HG03159 (cell line): Measurements from ENCODE around the gene FOXO1.

Source experiments
- ATAC-seq: cut with Tn5 transposase; IDR thresholded peaks from one replicate; pipeline ENCODE4 v1.9.1; 2021; ENCODE audit warnings: mild to moderate bottlenecking, moderate library complexity; ENCODE audit not compliant: unreplicated experiment

Gene FOXO1

GRCh38 chr13:40582531-40582930 lies 83.9 kb downstream of the FOXO1 start:
- ATAC-seq = no peak

DNA sequence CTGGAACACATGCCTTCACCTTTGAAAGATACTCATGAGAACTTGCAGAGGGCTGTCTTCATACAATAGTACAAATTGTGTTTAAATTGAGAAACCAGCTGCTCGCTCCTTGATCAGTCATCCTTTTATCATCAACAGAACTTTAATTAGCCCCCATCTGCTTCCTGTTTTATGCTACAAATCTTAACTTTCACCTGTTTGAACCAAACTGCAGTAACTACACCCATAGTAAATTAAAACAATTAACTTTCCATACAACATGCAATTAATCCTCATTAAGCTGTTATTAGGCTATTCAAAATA lies 85.2 kb downstream of the FOXO1 start:
- ATAC-seq = no peak

- ATAC-seq = no peak
Observed at GRCh38 chr13:40580566-40581276, 85.7 kb downstream of the FOXO1 start.

DNA sequence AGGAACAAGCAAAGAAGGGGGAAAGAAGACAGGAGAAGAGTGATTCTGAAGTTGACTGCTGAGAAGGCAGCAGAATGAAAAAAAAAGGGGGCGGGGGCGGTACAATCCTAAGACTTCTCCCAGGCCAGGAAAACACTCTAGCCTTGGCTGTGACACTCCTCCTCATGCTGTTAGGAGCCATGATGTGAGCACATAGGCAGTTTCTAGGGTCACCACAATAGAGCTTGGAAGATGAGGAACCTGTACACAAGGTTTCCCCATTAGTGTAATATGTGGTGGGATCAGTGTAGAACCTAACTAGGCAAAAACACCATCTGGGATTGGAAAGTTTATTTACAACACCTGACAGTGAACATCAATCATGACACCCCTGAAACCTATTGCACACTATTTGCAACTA lies 86.9 kb downstream of the FOXO1 start:
- no peak for ATAC-seq

GRCh38 chr13:40578055-40578454 lies 88.4 kb downstream of the FOXO1 start:
- no peak for ATAC-seq

DNA sequence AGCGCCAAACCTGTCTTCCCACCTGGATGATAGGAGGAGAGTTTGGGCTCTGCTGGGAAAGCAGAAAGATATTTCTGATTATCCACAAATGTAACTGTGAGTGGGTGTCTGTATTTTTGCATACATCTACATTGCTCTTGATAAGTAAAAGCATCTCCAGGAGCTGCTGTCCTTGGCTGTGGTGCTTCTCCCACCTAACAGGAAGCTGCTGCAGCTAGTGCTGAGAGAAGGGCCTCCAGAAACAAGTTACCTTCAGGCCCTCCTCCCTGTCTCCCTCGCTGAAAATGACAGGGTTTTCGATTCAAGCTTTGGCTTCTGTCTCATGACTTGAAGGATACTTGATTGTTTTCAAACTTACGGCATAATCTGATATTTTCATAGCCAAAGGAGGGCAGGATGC lies 90.1 kb downstream of the FOXO1 start:
- ATAC-seq = no peak

DNA sequence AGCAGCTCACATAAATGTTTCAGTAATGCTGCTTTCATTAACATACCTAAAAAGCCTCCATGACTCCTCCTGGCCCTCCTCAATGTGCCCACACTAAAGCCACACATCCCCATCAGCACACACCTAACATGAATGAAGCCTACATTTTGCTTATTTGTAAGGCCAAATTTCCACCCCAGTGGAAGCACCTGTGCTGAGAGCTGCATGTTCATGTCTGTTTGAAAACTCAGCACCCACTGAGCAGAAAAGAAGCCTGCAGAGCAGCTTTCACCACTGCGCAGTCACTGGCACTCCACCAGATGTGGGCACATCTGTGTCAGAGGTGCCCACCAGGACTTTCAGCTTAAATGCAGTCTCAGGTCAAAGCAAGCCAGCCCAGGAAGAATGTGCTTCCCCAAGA lies 93.5 kb downstream of the FOXO1 start:
- no peak for ATAC-seq

GRCh38 chr13:40571338-40571963 lies 95.0 kb downstream of the FOXO1 start:
- no peak for ATAC-seq

- ATAC-seq = no peak
Observed at GRCh38 chr13:40570930-40571329, 95.5 kb downstream of the FOXO1 start.

GRCh38 chr13:40569024-40569350 lies 97.5 kb downstream of the FOXO1 start:
- no peak for ATAC-seq

DNA sequence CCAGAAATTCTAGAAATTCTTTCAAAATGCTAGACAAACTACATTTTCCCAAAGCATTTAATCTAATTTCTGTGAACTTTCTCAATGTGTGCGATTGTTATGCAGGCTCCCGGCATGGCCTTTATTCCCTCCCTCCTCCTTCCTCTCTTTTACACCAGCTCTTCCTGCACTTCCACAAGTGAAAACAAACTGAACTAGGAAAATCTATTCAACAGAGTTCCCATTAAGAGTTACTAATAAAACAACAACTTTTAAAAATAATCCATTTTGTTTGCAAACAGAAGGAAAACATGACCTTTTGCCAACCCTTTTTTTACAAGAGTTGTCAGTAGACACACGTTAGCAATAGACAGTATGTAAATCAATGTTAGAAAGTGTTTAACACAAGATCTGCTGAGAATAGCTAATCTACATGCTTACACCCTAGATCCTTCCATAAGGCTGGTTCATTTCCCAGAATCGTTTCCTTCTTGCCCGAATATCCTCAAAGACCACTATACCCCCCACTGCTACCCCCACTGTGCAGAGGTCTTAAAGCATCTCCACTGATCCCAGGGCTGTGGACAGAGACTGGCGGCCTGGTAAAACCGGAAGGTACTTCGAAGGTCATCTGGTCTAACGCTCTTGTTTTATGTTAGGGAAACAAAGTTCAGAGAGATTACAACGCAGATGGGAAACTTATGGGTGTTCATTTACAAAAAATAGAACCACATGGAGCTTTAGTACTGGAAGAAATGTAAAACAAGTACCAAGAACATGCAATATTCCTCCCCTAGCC lies 98.0 kb downstream of the FOXO1 start:
- no peak for ATAC-seq

- no peak for ATAC-seq
Observed at GRCh38 chr13:40566811-40567210, 99.6 kb downstream of the FOXO1 start.

GRCh38 chr13:40565282-40566148 lies 100.9 kb downstream of the FOXO1 start:
- ATAC-seq = no peak

GRCh38 chr13:40564342-40565001 lies 102.0 kb downstream of the FOXO1 start:
- no peak for ATAC-seq

- no peak for ATAC-seq
Observed at GRCh38 chr13:40563350-40564125, 102.9 kb downstream of the FOXO1 start.

DNA sequence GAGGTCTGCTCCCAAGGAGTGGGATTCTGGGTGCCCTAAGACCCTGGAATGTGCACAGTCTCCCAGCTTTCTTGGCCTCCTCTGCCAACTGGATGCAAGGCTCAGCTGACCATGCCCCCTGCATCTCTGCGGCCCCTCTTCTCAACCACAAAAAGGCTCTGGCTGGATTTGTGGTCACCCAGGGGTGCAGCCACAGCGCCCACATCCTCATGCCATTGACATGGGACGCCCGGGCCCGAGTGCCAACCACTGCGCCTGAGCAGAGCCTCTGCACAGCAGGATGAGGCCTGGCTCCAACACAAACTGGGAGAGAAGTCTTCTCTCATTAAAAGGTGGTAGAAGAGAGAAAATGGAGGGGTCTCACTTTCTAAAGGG lies 103.5 kb downstream of the FOXO1 start:
- ATAC-seq = no peak

DNA sequence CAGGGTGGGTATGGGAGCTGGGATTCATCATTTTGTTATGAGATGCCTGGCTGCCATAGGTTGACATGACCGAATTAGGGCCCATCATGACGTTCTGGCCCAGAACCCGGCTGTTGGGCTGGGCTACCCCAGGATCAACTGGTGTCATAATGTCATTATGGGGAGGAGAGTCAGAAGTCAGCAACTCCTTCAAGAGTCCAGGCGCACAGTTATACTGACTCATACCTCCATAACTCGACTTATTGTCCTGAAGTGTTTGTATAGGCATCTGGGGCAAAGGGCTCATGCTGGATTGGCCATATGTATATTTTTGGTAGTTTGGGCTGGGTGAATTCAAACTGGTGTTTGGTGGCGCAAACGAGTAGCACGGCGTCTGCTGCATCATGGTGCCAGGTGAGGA lies 106.5 kb downstream of the FOXO1 start:
- no peak for ATAC-seq

DNA sequence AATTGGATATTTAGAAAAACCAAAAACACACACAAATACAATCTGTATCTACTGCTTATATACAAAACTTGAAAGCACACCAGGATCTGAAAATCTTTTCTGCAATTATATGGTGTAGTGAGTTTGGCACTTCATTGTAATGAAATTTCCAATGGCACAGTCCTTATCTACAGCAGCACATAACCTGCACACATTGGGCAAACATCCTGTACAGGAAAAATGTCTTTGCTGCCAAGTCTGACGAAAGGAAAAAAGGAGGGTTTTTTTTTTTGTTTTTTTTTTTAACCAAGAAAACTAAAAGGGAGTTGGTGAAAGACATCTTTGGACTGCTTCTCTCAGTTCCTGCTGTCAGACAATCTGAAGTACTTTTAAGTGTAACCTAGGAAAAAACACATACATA lies 107.8 kb downstream of the FOXO1 start:
- no peak for ATAC-seq

DNA sequence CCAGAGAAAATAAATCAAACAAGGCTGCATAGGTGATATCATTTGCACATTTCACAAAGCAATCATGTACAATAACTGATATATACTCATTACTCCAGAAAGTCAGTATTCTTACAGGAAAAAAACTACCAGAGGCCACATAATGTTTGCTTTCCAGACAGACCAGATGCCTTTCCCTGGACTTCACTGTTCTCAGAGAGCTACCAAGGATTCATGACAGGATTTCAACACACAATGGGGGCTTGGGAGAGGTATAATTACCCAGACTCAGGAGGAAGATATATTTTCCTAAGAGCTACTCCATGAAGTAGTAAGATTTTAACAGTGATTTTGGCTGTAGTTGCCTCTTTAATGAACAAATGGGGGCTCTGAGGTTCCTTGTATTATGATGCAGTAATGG lies 110.0 kb downstream of the FOXO1 start:
- ATAC-seq = no peak

GRCh38 chr13:40553356-40553755 lies 113.1 kb downstream of the FOXO1 start:
- ATAC-seq = no peak
